ENCODE results near the gene NUDT16. TPM values are rescaled to one million over a fixed set of nuclear protein-coding genes. Genes with fewer than 3 reads are reported as not detected.

Gene NUDT16
- total RNA-seq, 1 donor from 2014 or later: 16.4 TPM

- Mint-ChIP-seq H3K36me3 (ENCODE audit: low read depth, unreplicated experiment) (peaks cover 3% of the 10 kb centered on the region), H3K9me3 (ENCODE audit: unreplicated experiment) (no peaks in the 10 kb centered on the region), H3K4me3 (ENCODE audit: unreplicated experiment) (no peak overlapping the region), H3K27ac (ENCODE audit: unreplicated experiment) (no peak overlapping the region), H3K27me3 (ENCODE audit: low read depth, unreplicated experiment) (no peaks in the 10 kb centered on the region), H3K4me1 (ENCODE audit: low read depth, unreplicated experiment) (peaks cover 8% of the 10 kb centered on the region)
- H2AFZ ChIP-seq (ENCODE audit: low read depth, low read length): no peak overlapping the region
- H3K4me1 ChIP-seq (ENCODE audit: insufficient read depth, low read length): peaks cover 5% of the 10 kb centered on the region
- H3K27me3 ChIP-seq (ENCODE audit: insufficient read depth, low read length): no peaks in the 10 kb centered on the region
- no peak overlapping the region for H3K9ac ChIP-seq (ENCODE audit: low read length)
- H3K36me3 ChIP-seq (ENCODE audit: insufficient read depth, low read length): no peaks in the 10 kb centered on the region
- no peak overlapping the region for H3K27ac ChIP-seq (ENCODE audit: low read depth, low read length)
- DNase-seq (ENCODE audit: low read depth): no peak
- H3K79me2 ChIP-seq (ENCODE audit: insufficient read depth, low read length): no peaks in the 10 kb centered on the region
- H3K9me3 ChIP-seq (ENCODE audit: insufficient read depth, low read depth, low read length): no peaks in the 10 kb centered on the region
- H4K20me1 ChIP-seq (ENCODE audit: insufficient read depth, low read length): no peaks in the 10 kb centered on the region
- no peak for FAIRE-seq
- no peak overlapping the region for H3K4me2 ChIP-seq (ENCODE audit: low read length)
- no peak overlapping the region for H3K4me3 ChIP-seq (ENCODE audit: insufficient read depth, low read depth, low read length)
- TF ChIP-seq EZH2 (IDR thresholded peaks at IDR 0.05; ENCODE audit: insufficient read depth, low read length) (no peak), CTCF (IDR thresholded peaks at IDR 0.05; ENCODE audit: insufficient read depth, low read depth, low read length) (no peak)
Measured at GRCh38 chr3:131341761-131342160, 39.8 kb upstream of the NUDT16 start.

DNA sequence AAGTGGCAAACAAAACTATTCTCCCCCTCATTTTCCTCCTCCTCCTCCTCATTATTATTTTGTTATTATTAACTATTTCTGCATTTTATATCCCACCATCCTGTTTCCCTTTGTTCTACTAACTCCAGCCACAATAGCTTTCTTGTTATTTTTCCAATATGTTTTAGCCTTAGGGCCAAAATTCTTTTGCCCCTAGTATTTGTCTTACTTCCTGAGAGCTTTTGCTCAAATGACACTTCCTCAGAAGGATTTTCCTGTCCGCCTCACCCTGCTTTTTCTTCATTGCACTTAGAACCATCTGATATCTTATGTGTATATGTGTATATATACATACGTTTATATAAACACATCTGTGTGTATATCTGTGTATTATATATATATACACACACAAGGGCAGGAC lies 32.7 kb upstream of the NUDT16 start:
- Histone ChIP-seq H3K27ac (ENCODE audit: low read depth, low read length) (no peak overlapping the region), H4K20me1 (ENCODE audit: insufficient read depth, low read length) (no peaks in the 10 kb centered on the region), H3K36me3 (ENCODE audit: insufficient read depth, low read length) (no peaks in the 10 kb centered on the region), H3K9ac (ENCODE audit: low read length) (no peak overlapping the region), H3K9me3 (ENCODE audit: insufficient read depth, low read depth, low read length) (no peaks in the 10 kb centered on the region), H3K4me1 (ENCODE audit: insufficient read depth, low read length) (peaks cover 12% of the 10 kb centered on the region), H3K79me2 (ENCODE audit: insufficient read depth, low read length) (no peaks in the 10 kb centered on the region), H3K27me3 (ENCODE audit: insufficient read depth, low read length) (no peaks in the 10 kb centered on the region), H3K4me2 (ENCODE audit: low read length) (no peak overlapping the region), H2AFZ (ENCODE audit: low read depth, low read length) (no peak overlapping the region), H3K4me3 (ENCODE audit: insufficient read depth, low read depth, low read length) (no peak overlapping the region)
- TF ChIP-seq EZH2 (IDR thresholded peaks at IDR 0.05; ENCODE audit: insufficient read depth, low read length) (no peak), CTCF (IDR thresholded peaks at IDR 0.05; ENCODE audit: insufficient read depth, low read depth, low read length) (no peak)
- Mint-ChIP-seq H3K4me3 (ENCODE audit: unreplicated experiment) (no peak overlapping the region), H3K27me3 (ENCODE audit: low read depth, unreplicated experiment) (no peaks in the 10 kb centered on the region), H3K4me1 (ENCODE audit: low read depth, unreplicated experiment) (peaks cover 24% of the 10 kb centered on the region), H3K36me3 (ENCODE audit: low read depth, unreplicated experiment) (peaks cover 1% of the 10 kb centered on the region), H3K27ac (ENCODE audit: unreplicated experiment) (no peak overlapping the region), H3K9me3 (ENCODE audit: unreplicated experiment) (no peaks in the 10 kb centered on the region)
- no peak for FAIRE-seq
- DNase-seq (ENCODE audit: low read depth): no peak

- Histone ChIP-seq H3K4me2 (ENCODE audit: low read length) (peak overlapping the region; percentile 45), H3K9me3 (ENCODE audit: insufficient read depth, low read depth, low read length) (no peaks in the 10 kb centered on the region), H3K4me3 (ENCODE audit: insufficient read depth, low read depth, low read length) (no peak overlapping the region), H3K9ac (ENCODE audit: low read length) (no peak overlapping the region), H3K36me3 (ENCODE audit: insufficient read depth, low read length) (no peaks in the 10 kb centered on the region), H3K27me3 (ENCODE audit: insufficient read depth, low read length) (no peaks in the 10 kb centered on the region), H3K4me1 (ENCODE audit: insufficient read depth, low read length) (peaks cover 12% of the 10 kb centered on the region), H4K20me1 (ENCODE audit: insufficient read depth, low read length) (no peaks in the 10 kb centered on the region), H3K27ac (ENCODE audit: low read depth, low read length) (peak overlapping the region; percentile 35), H3K79me2 (ENCODE audit: insufficient read depth, low read length) (no peaks in the 10 kb centered on the region), H2AFZ (ENCODE audit: low read depth, low read length) (no peak overlapping the region)
- no peak overlapping the region for H3K4me3 Mint-ChIP-seq (ENCODE audit: unreplicated experiment)
- no peaks in the 10 kb centered on the region for H3K27me3 Mint-ChIP-seq (ENCODE audit: low read depth, unreplicated experiment)
- H3K27ac Mint-ChIP-seq (ENCODE audit: unreplicated experiment): no peak overlapping the region
- TF ChIP-seq CTCF (IDR thresholded peaks at IDR 0.05; ENCODE audit: insufficient read depth, low read depth, low read length) (no peak), EZH2 (IDR thresholded peaks at IDR 0.05; ENCODE audit: insufficient read depth, low read length) (no peak)
- H3K9me3 Mint-ChIP-seq (ENCODE audit: unreplicated experiment): no peaks in the 10 kb centered on the region
- peaks cover 24% of the 10 kb centered on the region for H3K4me1 Mint-ChIP-seq (ENCODE audit: low read depth, unreplicated experiment)
- no peaks in the 10 kb centered on the region for H3K36me3 Mint-ChIP-seq (ENCODE audit: low read depth, unreplicated experiment)
- no peak for FAIRE-seq
- no peak for DNase-seq (ENCODE audit: low read depth)
Measured at GRCh38 chr3:131349454-131349853, 32.1 kb upstream of the NUDT16 start.

Measured in astrocyte (in vitro differentiated cells and primary cell).